DOHH2 (cell line): ENCODE results near the gene WFS1.

Experiments used
- H3F3A ChIP-seq: fragments of 200-600 bp; sonication (generic), shearing (Covaris generic); 2 replicates; pipeline ENCODE4 v1.6.0; 2016; ENCODE audit warnings: antibody characterized with exemption, mild to moderate bottlenecking; ENCODE audit not compliant: control insufficient read depth, insufficient read depth
- H3K27ac ChIP-seq: fragments of 200-600 bp; sonication (generic); 2 replicates; pipeline ENCODE4 v1.5.1; 2014; ENCODE audit warnings: low read depth, mild to moderate bottlenecking, low read length, moderate library complexity
- H3K27me3 ChIP-seq: fragments of 200-600 bp; sonication (generic); 2 replicates; pipeline ENCODE4 v1.6.1; 2014; ENCODE audit warnings: mild to moderate bottlenecking, low read length, mixed read lengths; ENCODE audit not compliant: control insufficient read depth
- H3K36me3 ChIP-seq: fragments of 200-600 bp; sonication (generic); 2 replicates; pipeline ENCODE4 v1.6.1; 2014; ENCODE audit warnings: mild to moderate bottlenecking, low read length, moderate library complexity, mixed read lengths; ENCODE audit not compliant: control insufficient read depth
- H3K4me1 ChIP-seq: fragments of 200-600 bp; sonication (generic); 2 replicates; pipeline ENCODE4 v1.6.1; 2014; ENCODE audit warnings: mild to moderate bottlenecking, low read length, mixed read lengths; ENCODE audit not compliant: control insufficient read depth
- H3K4me2 ChIP-seq: fragments of 200-600 bp; sonication (generic); 2 replicates; pipeline ENCODE4 v1.6.0; 2014; ENCODE audit warnings: mild to moderate bottlenecking, low read length, moderate library complexity
- H3K4me3 ChIP-seq: fragments of 200-600 bp; sonication (generic); 2 replicates; pipeline ENCODE4 v1.5.1; 2014; ENCODE audit warnings: mild to moderate bottlenecking, low read length, mixed read lengths
- H3K79me2 ChIP-seq: fragments of 200-600 bp; sonication (generic); 2 replicates; pipeline ENCODE4 v1.6.1; 2014; ENCODE audit warnings: mild to moderate bottlenecking, low read length, mixed read lengths; ENCODE audit not compliant: control insufficient read depth
- H3K9me2 ChIP-seq: fragments of 200-600 bp; sonication (generic); replicated peaks from 2 replicates; pipeline ENCODE4 v1.6.1; 2014; ENCODE audit warnings: mild to moderate bottlenecking, low read length, mixed read lengths; ENCODE audit not compliant: control insufficient read depth
- H3K9me3 ChIP-seq: fragments of 200-600 bp; sonication (generic); 2 replicates; pipeline ENCODE4 v1.6.1; 2014; ENCODE audit warnings: antibody characterized with exemption, low read length, mixed read lengths; ENCODE audit not compliant: control insufficient read depth, insufficient read depth
- H4K20me1 ChIP-seq: fragments of 200-600 bp; sonication (generic); 2 replicates; pipeline ENCODE4 v1.6.0; 2014; ENCODE audit warnings: low read depth, mild to moderate bottlenecking, antibody characterized with exemption, low read length, moderate library complexity; ENCODE audit not compliant: control insufficient read depth, insufficient read depth
- EZH2phosphoT487 ChIP-seq: fragments of 200-600 bp; sonication (generic); IDR thresholded peaks from 2 replicates; pipeline ENCODE4 v1.6.1; 2017; ENCODE audit warnings: borderline replicate concordance, mild to moderate bottlenecking, antibody characterized with exemption, low read length, moderate library complexity, mixed read lengths
- TF ChIP-seq, protein P1 (sequence below): fragments of 200-600 bp; sonication (generic); IDR thresholded peaks from one replicate; pipeline ENCODE4 v1.5.1; 2014; ENCODE audit warnings: antibody characterized with exemption, mild to moderate bottlenecking, low read depth, low read length; ENCODE audit not compliant: poor library complexity, severe bottlenecking

WFS1 gene

GRCh38 chr4:6288342-6288741, 18.7 kb downstream of the WFS1 start:
- Histone ChIP-seq H3K4me2 (no peak overlapping the region), H3K4me3 (no peak overlapping the region), H3F3A (no peaks in the 10 kb centered on the region), H3K27me3 (no peaks in the 10 kb centered on the region), H3K4me1 (no peaks in the 10 kb centered on the region), H3K36me3 (no peaks in the 10 kb centered on the region), H3K79me2 (no peaks in the 10 kb centered on the region), H3K9me2 (no peaks in the 10 kb centered on the region), H3K27ac (no peak overlapping the region), H3K9me3 (no peaks in the 10 kb centered on the region), H4K20me1 (no peaks in the 10 kb centered on the region)
- no peak for TF ChIP-seq EZH2phosphoT487
- TF ChIP-seq, protein P1, sequence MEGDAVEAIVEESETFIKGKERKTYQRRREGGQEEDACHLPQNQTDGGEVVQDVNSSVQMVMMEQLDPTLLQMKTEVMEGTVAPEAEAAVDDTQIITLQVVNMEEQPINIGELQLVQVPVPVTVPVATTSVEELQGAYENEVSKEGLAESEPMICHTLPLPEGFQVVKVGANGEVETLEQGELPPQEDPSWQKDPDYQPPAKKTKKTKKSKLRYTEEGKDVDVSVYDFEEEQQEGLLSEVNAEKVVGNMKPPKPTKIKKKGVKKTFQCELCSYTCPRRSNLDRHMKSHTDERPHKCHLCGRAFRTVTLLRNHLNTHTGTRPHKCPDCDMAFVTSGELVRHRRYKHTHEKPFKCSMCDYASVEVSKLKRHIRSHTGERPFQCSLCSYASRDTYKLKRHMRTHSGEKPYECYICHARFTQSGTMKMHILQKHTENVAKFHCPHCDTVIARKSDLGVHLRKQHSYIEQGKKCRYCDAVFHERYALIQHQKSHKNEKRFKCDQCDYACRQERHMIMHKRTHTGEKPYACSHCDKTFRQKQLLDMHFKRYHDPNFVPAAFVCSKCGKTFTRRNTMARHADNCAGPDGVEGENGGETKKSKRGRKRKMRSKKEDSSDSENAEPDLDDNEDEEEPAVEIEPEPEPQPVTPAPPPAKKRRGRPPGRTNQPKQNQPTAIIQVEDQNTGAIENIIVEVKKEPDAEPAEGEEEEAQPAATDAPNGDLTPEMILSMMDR: no peak

- Histone ChIP-seq H3K4me3 (no peak overlapping the region), H3K4me1 (no peaks in the 10 kb centered on the region), H3K9me3 (no peaks in the 10 kb centered on the region), H4K20me1 (no peaks in the 10 kb centered on the region), H3K79me2 (no peaks in the 10 kb centered on the region), H3K9me2 (no peaks in the 10 kb centered on the region), H3F3A (no peaks in the 10 kb centered on the region), H3K27me3 (no peaks in the 10 kb centered on the region), H3K4me2 (no peak overlapping the region), H3K27ac (no peak overlapping the region), H3K36me3 (no peaks in the 10 kb centered on the region)
- no peak for TF ChIP-seq EZH2phosphoT487
- TF ChIP-seq, protein P1: no peak
These were observed 19.2 kb downstream of the WFS1 start for GRCh38 chr4:6288871-6289270.

- Histone ChIP-seq H3K79me2 (no peaks in the 10 kb centered on the region), H3F3A (no peaks in the 10 kb centered on the region), H3K4me1 (no peaks in the 10 kb centered on the region), H3K9me2 (no peaks in the 10 kb centered on the region), H3K27ac (no peak overlapping the region), H4K20me1 (no peaks in the 10 kb centered on the region), H3K4me3 (no peak overlapping the region), H3K36me3 (no peaks in the 10 kb centered on the region), H3K9me3 (no peaks in the 10 kb centered on the region), H3K4me2 (no peak overlapping the region), H3K27me3 (no peaks in the 10 kb centered on the region)
- TF ChIP-seq, protein P1: no peak
- TF ChIP-seq EZH2phosphoT487: no peak
These were observed 20.6 kb downstream of the WFS1 start for GRCh38 chr4:6290256-6290655.
